Adipocyte (in vitro differentiated cells): Measurements from ENCODE around the gene SPRED1.
A peak's percentile ranks its signal among the peaks of the same experiment; 100 is the strongest.

Source experiments
- DNase-seq: peaks from one replicate; pipeline ENCODE4 v3.0.0-alpha.2; 2015; ENCODE audit warnings: low read depth
- H3K27me3 ChIP-seq: replicated peaks from 2 replicates; pipeline ENCODE4 v1.7.0; 2013; ENCODE audit warnings: mild to moderate bottlenecking, low read length, moderate library complexity; ENCODE audit not compliant: control insufficient read depth, insufficient read depth
- H3K36me3 ChIP-seq: 2 replicates; pipeline ENCODE4 v1.7.0; 2013; ENCODE audit warnings: low read length, mild to moderate bottlenecking, moderate library complexity; ENCODE audit not compliant: control insufficient read depth, insufficient read depth, severe bottlenecking
- H3K4me1 ChIP-seq: 2 replicates; pipeline ENCODE4 v1.7.0; 2013; ENCODE audit warnings: mild to moderate bottlenecking, low read length, moderate library complexity; ENCODE audit not compliant: control insufficient read depth, insufficient read depth
- H3K4me3 ChIP-seq: 2 replicates; pipeline ENCODE4 v1.7.0; 2013; ENCODE audit warnings: mild to moderate bottlenecking, low read length, moderate library complexity
- H3K9ac ChIP-seq: 2 replicates; pipeline ENCODE4 v1.7.0; 2013; ENCODE audit warnings: mild to moderate bottlenecking, low read length, moderate library complexity
- H3K9me3 ChIP-seq: 2 replicates; pipeline ENCODE4 v1.7.0; 2013; ENCODE audit warnings: mild to moderate bottlenecking, low read length, moderate library complexity; ENCODE audit not compliant: control insufficient read depth

SPRED1 gene

GRCh38 chr15:38401106-38401505, 148.5 kb downstream of the SPRED1 start:
- H3K4me1 ChIP-seq: peaks cover 35% of the 10 kb centered on the region
- no peaks in the 10 kb centered on the region for H3K27me3 ChIP-seq
- peak overlapping the region; percentile 73 for H3K9ac ChIP-seq
- H3K36me3 ChIP-seq: no peaks in the 10 kb centered on the region
- H3K9me3 ChIP-seq: no peaks in the 10 kb centered on the region
- DNase-seq: peak; percentile 47
- H3K4me3 ChIP-seq: peak overlapping the region; percentile 67

- Histone ChIP-seq H3K9me3 (no peaks in the 10 kb centered on the region), H3K9ac (peak overlapping the region; percentile 73), H3K4me3 (peak overlapping the region; percentile 67), H3K36me3 (no peaks in the 10 kb centered on the region), H3K4me1 (peaks cover 34% of the 10 kb centered on the region), H3K27me3 (no peaks in the 10 kb centered on the region)
- peak; percentile 19 for DNase-seq
These were observed 149.1 kb downstream of the SPRED1 start for GRCh38 chr15:38401701-38402100.

GRCh38 chr15:38406436-38406835, 153.8 kb downstream of the SPRED1 start:
- no peaks in the 10 kb centered on the region for H3K9me3 ChIP-seq
- peak overlapping the region; percentile 45 for H3K4me3 ChIP-seq
- H3K36me3 ChIP-seq: no peaks in the 10 kb centered on the region
- no peak overlapping the region for H3K9ac ChIP-seq
- no peak for DNase-seq
- H3K4me1 ChIP-seq: peaks cover 6% of the 10 kb centered on the region
- H3K27me3 ChIP-seq: no peaks in the 10 kb centered on the region
